ENCODE measurements around the gene TRIO.

DNA sequence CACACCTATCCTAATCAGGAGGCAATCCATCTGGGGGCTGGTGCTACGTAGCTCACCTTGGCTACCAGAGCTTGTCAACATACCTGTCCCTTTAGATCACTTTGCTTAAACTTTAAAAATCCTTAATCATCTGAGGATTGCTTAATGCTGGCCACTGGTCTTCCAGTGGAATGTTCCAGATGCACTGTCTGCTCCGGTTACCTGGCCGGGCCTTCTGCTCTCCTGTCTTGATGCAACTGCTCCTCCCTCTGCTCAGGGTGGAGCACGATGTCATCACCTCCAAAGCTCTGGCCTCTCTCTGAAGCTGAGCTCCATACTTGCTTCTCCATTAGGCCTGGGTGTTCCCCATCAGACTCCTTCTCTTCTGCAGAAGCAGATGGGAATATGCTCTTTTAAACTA is 331.9 kb downstream of the TRIO start:
- TF ChIP-seq, protein P1, sequence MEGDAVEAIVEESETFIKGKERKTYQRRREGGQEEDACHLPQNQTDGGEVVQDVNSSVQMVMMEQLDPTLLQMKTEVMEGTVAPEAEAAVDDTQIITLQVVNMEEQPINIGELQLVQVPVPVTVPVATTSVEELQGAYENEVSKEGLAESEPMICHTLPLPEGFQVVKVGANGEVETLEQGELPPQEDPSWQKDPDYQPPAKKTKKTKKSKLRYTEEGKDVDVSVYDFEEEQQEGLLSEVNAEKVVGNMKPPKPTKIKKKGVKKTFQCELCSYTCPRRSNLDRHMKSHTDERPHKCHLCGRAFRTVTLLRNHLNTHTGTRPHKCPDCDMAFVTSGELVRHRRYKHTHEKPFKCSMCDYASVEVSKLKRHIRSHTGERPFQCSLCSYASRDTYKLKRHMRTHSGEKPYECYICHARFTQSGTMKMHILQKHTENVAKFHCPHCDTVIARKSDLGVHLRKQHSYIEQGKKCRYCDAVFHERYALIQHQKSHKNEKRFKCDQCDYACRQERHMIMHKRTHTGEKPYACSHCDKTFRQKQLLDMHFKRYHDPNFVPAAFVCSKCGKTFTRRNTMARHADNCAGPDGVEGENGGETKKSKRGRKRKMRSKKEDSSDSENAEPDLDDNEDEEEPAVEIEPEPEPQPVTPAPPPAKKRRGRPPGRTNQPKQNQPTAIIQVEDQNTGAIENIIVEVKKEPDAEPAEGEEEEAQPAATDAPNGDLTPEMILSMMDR (conservative IDR thresholded peaks at IDR 0.05; ENCODE audit: low read depth, low read length) = no peak
- no peak for TF ChIP-seq EZH2 (IDR thresholded peaks at IDR 0.05; ENCODE audit: borderline replicate concordance, low read depth, low read length, poor library complexity, severe bottlenecking)

All from A673 (cell line).